D721Med (cell line): ENCODE results near the gene TGM6.

Source experiments
- DNase-seq: peaks from one replicate; pipeline ENCODE4 v3.0.0; 2011; ENCODE audit warnings: low spot score; ENCODE audit not compliant: insufficient read length
- FAIRE-seq: peaks from 2 replicates; lab custom pipeline; 2011; peaks lifted over from hg19 to GRCh38; lab: Jason Lieb, UNC
- CTCF ChIP-seq: IDR thresholded peaks from 2 replicates; pipeline ENCODE4 v1.5.1; 2012; ENCODE audit warnings: mild to moderate bottlenecking, control low read depth; ENCODE audit not compliant: insufficient read depth; ENCODE audit errors: missing control alignments

TGM6 gene

GRCh38 chr20:2374346-2375125, 6.2 kb upstream of the TGM6 start:
- FAIRE-seq (no peak), DNase-seq (no peak)
- TF ChIP-seq CTCF, result no peak

GRCh38 chr20:2378893-2379292, 1.8 kb upstream of the TGM6 start:
- no peak for TF ChIP-seq CTCF
- FAIRE-seq, result no peak
- no peak for DNase-seq

- DNase-seq, result no peak
- FAIRE-seq, result no peak
- no peak for TF ChIP-seq CTCF
Observed at GRCh38 chr20:2379511-2380229, 1.0 kb upstream of the TGM6 start.

- no peak for DNase-seq
- FAIRE-seq, result no peak
- no peak for TF ChIP-seq CTCF
Observed at GRCh38 chr20:2381303-2381702, 602 bp downstream of the TGM6 start.

GRCh38 chr20:2382833-2383232, 2.1 kb downstream of the TGM6 start:
- FAIRE-seq, result no peak

GRCh38 chr20:2385026-2385425, 4.3 kb downstream of the TGM6 start:
- FAIRE-seq, result no peak

More at GRCh38 chr20:2382833-2383232, 2.1 kb downstream of the TGM6 start:
- TF ChIP-seq CTCF, result no peak
- DNase-seq, result no peak

More at GRCh38 chr20:2385026-2385425, 4.3 kb downstream of the TGM6 start:
- no peak for TF ChIP-seq CTCF
- DNase-seq, result no peak
